ENCODE measurements around the gene NFATC1.

DNA sequence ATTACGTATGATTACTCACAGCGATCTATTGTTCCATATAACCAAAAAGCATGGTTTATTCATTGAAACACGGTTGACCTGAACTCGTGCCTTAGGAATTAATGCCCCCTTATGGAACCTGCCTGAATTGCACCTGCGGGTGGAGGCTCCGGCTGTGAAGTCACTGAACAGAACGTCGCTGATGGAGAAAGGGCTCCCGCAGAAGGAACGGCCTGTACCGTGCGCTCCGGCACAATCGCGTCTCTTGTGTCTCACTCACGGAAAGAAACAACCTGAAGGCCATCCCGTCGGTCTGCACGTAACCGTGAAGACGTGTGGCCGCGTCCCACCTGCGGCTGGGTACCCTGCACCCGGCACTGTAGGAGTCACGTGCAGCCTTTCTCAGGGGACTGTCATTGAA, 133.1 kb downstream of the NFATC1 start:
- TF ChIP-seq, protein P1, sequence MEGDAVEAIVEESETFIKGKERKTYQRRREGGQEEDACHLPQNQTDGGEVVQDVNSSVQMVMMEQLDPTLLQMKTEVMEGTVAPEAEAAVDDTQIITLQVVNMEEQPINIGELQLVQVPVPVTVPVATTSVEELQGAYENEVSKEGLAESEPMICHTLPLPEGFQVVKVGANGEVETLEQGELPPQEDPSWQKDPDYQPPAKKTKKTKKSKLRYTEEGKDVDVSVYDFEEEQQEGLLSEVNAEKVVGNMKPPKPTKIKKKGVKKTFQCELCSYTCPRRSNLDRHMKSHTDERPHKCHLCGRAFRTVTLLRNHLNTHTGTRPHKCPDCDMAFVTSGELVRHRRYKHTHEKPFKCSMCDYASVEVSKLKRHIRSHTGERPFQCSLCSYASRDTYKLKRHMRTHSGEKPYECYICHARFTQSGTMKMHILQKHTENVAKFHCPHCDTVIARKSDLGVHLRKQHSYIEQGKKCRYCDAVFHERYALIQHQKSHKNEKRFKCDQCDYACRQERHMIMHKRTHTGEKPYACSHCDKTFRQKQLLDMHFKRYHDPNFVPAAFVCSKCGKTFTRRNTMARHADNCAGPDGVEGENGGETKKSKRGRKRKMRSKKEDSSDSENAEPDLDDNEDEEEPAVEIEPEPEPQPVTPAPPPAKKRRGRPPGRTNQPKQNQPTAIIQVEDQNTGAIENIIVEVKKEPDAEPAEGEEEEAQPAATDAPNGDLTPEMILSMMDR (IDR thresholded peaks at IDR 0.05): peak; percentile 83 to 91 (median 88)
- TF ChIP-seq POLR2AphosphoS5 (IDR thresholded peaks at IDR 0.05): no peak
- no peak for TF ChIP-seq POLR2A (IDR thresholded peaks at IDR 0.05)

Measured in transverse colon (tissue), 4 donors.